ENCODE measurements around the gene CLCN1.

Gene CLCN1

GRCh38 chr7:143295870-143296269 lies 20.0 kb upstream of the CLCN1 start:
- DNase-seq: no peak

GRCh38 chr7:143296686-143297085 lies 19.2 kb upstream of the CLCN1 start:
- no peak for DNase-seq

- DNase-seq: no peak
These were observed 16.6 kb upstream of the CLCN1 start for GRCh38 chr7:143299346-143299745.

- DNase-seq: peak; percentile 17 to 74 (median 42)
These were observed 16.1 kb upstream of the CLCN1 start for GRCh38 chr7:143299840-143300239.

GRCh38 chr7:143300959-143301935 lies 14.7 kb upstream of the CLCN1 start:
- no peak for DNase-seq

GRCh38 chr7:143303733-143304132 lies 12.2 kb upstream of the CLCN1 start:
- no peak for DNase-seq

- DNase-seq: no peak
These were observed 11.0 kb upstream of the CLCN1 start for GRCh38 chr7:143304938-143305337.

- DNase-seq: peak; percentile 23 to 82 (median 60)
These were observed 10.4 kb upstream of the CLCN1 start for GRCh38 chr7:143305423-143306070.

GRCh38 chr7:143308632-143309031 lies 7.3 kb upstream of the CLCN1 start:
- DNase-seq: no peak

GRCh38 chr7:143314127-143314526 lies 1.8 kb upstream of the CLCN1 start:
- no peak for DNase-seq

GRCh38 chr7:143316492-143316891 lies 581 bp downstream of the CLCN1 start:
- DNase-seq: no peak

- DNase-seq: no peak
These were observed 2.8 kb downstream of the CLCN1 start for GRCh38 chr7:143318661-143319060.

- no peak for DNase-seq
These were observed 4.7 kb downstream of the CLCN1 start for GRCh38 chr7:143320620-143321019.

- no peak for DNase-seq
These were observed 5.3 kb downstream of the CLCN1 start for GRCh38 chr7:143321242-143321641.

- no peak for DNase-seq
These were observed 5.8 kb downstream of the CLCN1 start for GRCh38 chr7:143321734-143322133.

- DNase-seq: no peak
These were observed 7.1 kb downstream of the CLCN1 start for GRCh38 chr7:143322760-143323633.

GRCh38 chr7:143323653-143324052 lies 7.7 kb downstream of the CLCN1 start:
- DNase-seq: no peak

- DNase-seq: peak in 1 of 5 experiments; percentile 66
These were observed 9.3 kb downstream of the CLCN1 start for GRCh38 chr7:143325240-143325639.

GRCh38 chr7:143327903-143328302 lies 12.0 kb downstream of the CLCN1 start:
- no peak for DNase-seq

- DNase-seq: no peak
These were observed 13.7 kb downstream of the CLCN1 start for GRCh38 chr7:143329471-143330170.

GRCh38 chr7:143331179-143331801 lies 15.4 kb downstream of the CLCN1 start:
- DNase-seq: no peak

- DNase-seq: no peak
These were observed 18.3 kb downstream of the CLCN1 start for GRCh38 chr7:143334244-143334643.

All from T-helper 2 cell (primary cell).